A673 (cell line): ENCODE results near the gene ATP8B1. TPM values are rescaled to one million over a fixed set of nuclear protein-coding genes. Genes with fewer than 3 reads are reported as not detected.

ENCODE experiments used
- BruUV-seq: library from RNA; stranded (reverse); fragments of 400-500 nt; replicated peaks from 2 replicates; lab custom pipeline; 2021; lab: Mats Ljungman, UMichigan
- CTCF ChIA-PET: fragments of 300-600 bp; sonication (Branson Sonifier 250); formaldehyde crosslinking; loops from one replicate; lab custom pipeline; 2022; ENCODE audit warnings: antibody characterized with exemption; lab: Charles Lee
- POLR2A ChIA-PET: fragments of 300-600 bp; sonication (Branson Sonifier 250); formaldehyde crosslinking; loops from one replicate; lab custom pipeline; 2022; ENCODE audit warnings: antibody characterized with exemption; ENCODE audit not compliant: low non-redundant PET; lab: Charles Lee
- DNase-seq: peaks from one replicate; pipeline ENCODE4 v3.0.0-alpha.2; 2015; ENCODE audit warnings: low spot score
- H3K27ac ChIP-seq: fragments of 200-600 bp; sonication (generic); 2 replicates; pipeline ENCODE4 v1.5.1; 2016; ENCODE audit warnings: mixed run types, low read depth, mild to moderate bottlenecking, mixed read lengths, antibody characterized with exemption, low read length; ENCODE audit not compliant: poor library complexity, severe bottlenecking
- H3K27me3 ChIP-seq: fragments of 200-600 bp; sonication (generic); replicated peaks from 2 replicates; pipeline ENCODE4 v1.6.1; 2017; ENCODE audit warnings: mixed run types, low read depth, mild to moderate bottlenecking, mixed read lengths, antibody characterized with exemption, low read length; ENCODE audit not compliant: insufficient read depth, poor library complexity
- H3K36me3 ChIP-seq: fragments of 200-600 bp; sonication (generic); 2 replicates; pipeline ENCODE4 v1.6.1; 2016; ENCODE audit warnings: mixed run types, mild to moderate bottlenecking, mixed read lengths, antibody characterized with exemption, low read length; ENCODE audit not compliant: insufficient read depth, poor library complexity, severe bottlenecking
- H3K4me1 ChIP-seq: fragments of 200-600 bp; sonication (generic); 2 replicates; pipeline ENCODE4 v1.6.1; 2017; ENCODE audit warnings: mixed run types, mild to moderate bottlenecking, mixed read lengths, antibody characterized with exemption, low read length; ENCODE audit not compliant: insufficient read depth, poor library complexity, severe bottlenecking
- H3K4me3 ChIP-seq: fragments of 200-600 bp; sonication (generic); 2 replicates; pipeline ENCODE4 v1.5.1; 2016; ENCODE audit warnings: low read depth, mixed run types, mild to moderate bottlenecking, mixed read lengths, low read length; ENCODE audit not compliant: poor library complexity, severe bottlenecking
- H3K9me3 ChIP-seq: fragments of 200-600 bp; sonication (generic); 2 replicates; pipeline ENCODE4 v1.6.1; 2016; ENCODE audit warnings: mixed run types, low read depth, mild to moderate bottlenecking, mixed read lengths, antibody characterized with exemption, low read length; ENCODE audit not compliant: poor library complexity, severe bottlenecking
- CTCF ChIP-seq: fragments of 300-800, 200-600 bp; sonication (generic); conservative IDR thresholded peaks from 2 replicates; pipeline ENCODE4 v1.5.1; 2017; ENCODE audit warnings: low read depth, mild to moderate bottlenecking, antibody characterized with exemption, low read length, moderate library complexity, mixed read lengths
- EZH2 ChIP-seq: fragments of 200-600 bp; sonication (generic); IDR thresholded peaks from 2 replicates; pipeline ENCODE4 v1.6.1; 2017; ENCODE audit warnings: borderline replicate concordance, low read depth, mild to moderate bottlenecking, mixed read lengths, antibody characterized with exemption, low read length; ENCODE audit not compliant: poor library complexity, severe bottlenecking
- intact Hi-C: fragments of 100-400 bp; cut with micrococcal nuclease; formaldehyde crosslinking; loops from one replicate; pipeline ENCODE4 v1.10.0; 2022; ENCODE audit not compliant: unreplicated experiment
- total RNA-seq: library from RNA; stranded (reverse); gene quantifications from 2 replicates; pipeline ENCODE4 v1.2.3, GENCODE V29; 2021

ATP8B1 gene
- total RNA-seq, 1 experiment from 2014 or later = 35.6 TPM

DNA sequence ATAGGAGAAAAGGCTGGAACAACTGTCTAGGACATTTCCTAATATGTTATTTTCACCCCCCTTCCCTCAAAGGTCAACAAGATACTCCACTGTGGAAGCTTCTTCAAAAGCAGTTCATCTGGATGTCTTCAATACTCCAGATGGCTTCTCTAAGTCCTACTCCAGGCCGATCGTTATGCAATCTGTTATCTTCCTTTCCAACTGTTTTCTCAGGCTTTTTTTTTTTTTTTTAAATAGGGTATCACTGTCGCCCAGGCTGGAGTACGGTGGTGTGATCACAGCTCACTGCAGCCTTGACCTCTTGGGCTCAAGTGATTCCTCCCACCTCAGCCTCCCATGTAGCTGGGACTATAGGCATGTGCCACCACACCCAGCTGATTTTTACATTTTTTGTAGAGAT is 26.3 kb downstream of the ATP8B1 start:
- TF ChIP-seq CTCF = no peak
- Histone ChIP-seq H3K9me3 (no peaks in the 10 kb centered on the region), H3K27me3 (no peaks in the 10 kb centered on the region), H3K36me3 (no peaks in the 10 kb centered on the region), H3K27ac (peak overlapping the region; percentile 37), H3K4me1 (peaks cover 91% of the 10 kb centered on the region), H3K4me3 (no peak overlapping the region)
- intact Hi-C loops = no loop called here
- ChIA-PET CTCF (interaction anchor here (0.7 kb wide), 1 partner anchor 338 kb away, joined by 7 read pairs; no protein-coding TSS in a partner anchor), POLR2A (no interaction called here)
- peak; percentile 57 for DNase-seq
- BruUV-seq = no TSS peak

GRCh38 chr18:57776354-57776753 is 26.8 kb downstream of the ATP8B1 start:
- TF ChIP-seq EZH2 (no peak), CTCF (no peak)
- no peaks in the 10 kb centered on the region for H3K9me3 ChIP-seq
- H3K36me3 ChIP-seq = no peaks in the 10 kb centered on the region
- peaks cover 91% of the 10 kb centered on the region for H3K4me1 ChIP-seq
- POLR2A ChIA-PET = no interaction called here
- CTCF ChIA-PET = interaction anchor here (0.7 kb wide), 1 partner anchor 337 kb away, joined by 7 read pairs; no protein-coding TSS in a partner anchor
- no peak overlapping the region for H3K4me3 ChIP-seq
- no peaks in the 10 kb centered on the region for H3K27me3 ChIP-seq
- BruUV-seq = no TSS peak
- DNase-seq = no peak
- intact Hi-C loops = no loop called here
- H3K27ac ChIP-seq = peak overlapping the region; percentile 37

GRCh38 chr18:57775937-57776336 is 27.2 kb downstream of the ATP8B1 start:
- Histone ChIP-seq H3K27me3 (no peaks in the 10 kb centered on the region), H3K27ac (peak overlapping the region; percentile 37), H3K4me3 (no peak overlapping the region), H3K36me3 (no peaks in the 10 kb centered on the region), H3K4me1 (peaks cover 91% of the 10 kb centered on the region), H3K9me3 (no peaks in the 10 kb centered on the region)
- ChIA-PET CTCF (no interaction called here), POLR2A (no interaction called here)
- intact Hi-C loops = no loop called here
- no peak for DNase-seq
- BruUV-seq = no TSS peak
- TF ChIP-seq EZH2 = no peak
- TF ChIP-seq CTCF = no peak
